ENCODE data around the gene TTC33.

Gene TTC33

DNA sequence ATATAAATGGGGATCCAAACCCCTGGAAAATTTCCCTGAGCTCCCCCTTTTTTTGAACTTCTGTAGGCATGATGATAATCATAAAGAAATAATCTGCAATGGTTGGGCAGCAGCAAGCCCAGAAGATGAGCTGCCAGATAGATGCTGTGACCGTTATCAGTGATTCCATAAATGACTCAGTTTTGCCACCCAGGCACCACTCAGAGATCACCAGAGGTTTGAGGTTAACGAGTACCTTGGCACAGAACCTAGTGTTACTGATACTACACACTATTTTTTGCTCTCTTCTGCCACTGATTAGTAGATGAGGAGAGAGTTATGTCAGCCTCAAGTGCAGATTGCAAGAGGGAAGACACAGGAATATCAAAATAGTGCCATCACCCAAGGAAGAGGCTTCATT lies 275.4 kb downstream of the TTC33 start:
- Histone ChIP-seq H3K79me2 (ENCODE audit: insufficient read depth, low read length) (no peaks in the 10 kb centered on the region), H3K4me1 (ENCODE audit: insufficient read depth, low read length, poor library complexity, severe bottlenecking) (peaks cover 14% of the 10 kb centered on the region), H3K9ac (ENCODE audit: low read depth, low read length, poor library complexity, severe bottlenecking) (no peak overlapping the region), H3K4me2 (ENCODE audit: low read depth, low read length, poor library complexity, severe bottlenecking) (no peak overlapping the region), H3K27me3 (ENCODE audit: insufficient read depth, low read length, poor library complexity, severe bottlenecking) (no peaks in the 10 kb centered on the region), H3K9me3 (ENCODE audit: insufficient read depth, low read depth, low read length) (no peaks in the 10 kb centered on the region), H3F3A (ENCODE audit: low read depth) (no peaks in the 10 kb centered on the region), H3K36me3 (ENCODE audit: insufficient read depth, low read length) (no peaks in the 10 kb centered on the region), H2AFZ (ENCODE audit: low read length) (no peak overlapping the region), H3K4me3 (ENCODE audit: low read length, poor library complexity, severe bottlenecking) (no peak overlapping the region), H4K20me1 (ENCODE audit: insufficient read depth, low read length, poor library complexity, severe bottlenecking) (no peaks in the 10 kb centered on the region), H3K9me2 (replicated peaks; ENCODE audit: low read depth, low read length) (no peaks in the 10 kb centered on the region)
- TF ChIP-seq EZH2phosphoT487 (IDR thresholded peaks at IDR 0.05; ENCODE audit: borderline replicate concordance): no peak
- TF ChIP-seq, protein P1, sequence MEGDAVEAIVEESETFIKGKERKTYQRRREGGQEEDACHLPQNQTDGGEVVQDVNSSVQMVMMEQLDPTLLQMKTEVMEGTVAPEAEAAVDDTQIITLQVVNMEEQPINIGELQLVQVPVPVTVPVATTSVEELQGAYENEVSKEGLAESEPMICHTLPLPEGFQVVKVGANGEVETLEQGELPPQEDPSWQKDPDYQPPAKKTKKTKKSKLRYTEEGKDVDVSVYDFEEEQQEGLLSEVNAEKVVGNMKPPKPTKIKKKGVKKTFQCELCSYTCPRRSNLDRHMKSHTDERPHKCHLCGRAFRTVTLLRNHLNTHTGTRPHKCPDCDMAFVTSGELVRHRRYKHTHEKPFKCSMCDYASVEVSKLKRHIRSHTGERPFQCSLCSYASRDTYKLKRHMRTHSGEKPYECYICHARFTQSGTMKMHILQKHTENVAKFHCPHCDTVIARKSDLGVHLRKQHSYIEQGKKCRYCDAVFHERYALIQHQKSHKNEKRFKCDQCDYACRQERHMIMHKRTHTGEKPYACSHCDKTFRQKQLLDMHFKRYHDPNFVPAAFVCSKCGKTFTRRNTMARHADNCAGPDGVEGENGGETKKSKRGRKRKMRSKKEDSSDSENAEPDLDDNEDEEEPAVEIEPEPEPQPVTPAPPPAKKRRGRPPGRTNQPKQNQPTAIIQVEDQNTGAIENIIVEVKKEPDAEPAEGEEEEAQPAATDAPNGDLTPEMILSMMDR (conservative IDR thresholded peaks at IDR 0.05; ENCODE audit: low read length): no peak

DNA sequence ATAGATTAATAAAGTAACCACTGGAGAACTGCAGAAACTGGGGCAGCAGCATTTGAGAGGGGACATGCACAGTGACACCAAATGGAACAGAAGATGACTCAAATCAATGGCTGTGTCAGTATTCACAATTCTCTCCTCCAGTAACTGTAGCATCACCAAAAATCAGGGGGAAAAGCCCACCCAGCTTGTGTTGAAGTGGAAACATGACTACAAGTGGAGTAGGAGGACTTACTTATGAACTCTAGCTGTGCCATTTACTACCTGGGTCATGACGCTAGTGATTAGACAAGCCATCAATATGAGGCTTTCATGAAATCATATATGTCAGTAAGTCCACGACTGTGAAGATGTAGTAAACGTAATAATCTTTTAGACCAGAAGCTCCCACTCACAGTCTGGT lies 275.8 kb downstream of the TTC33 start:
- Histone ChIP-seq H3K4me2 (ENCODE audit: low read depth, low read length, poor library complexity, severe bottlenecking) (no peak overlapping the region), H4K20me1 (ENCODE audit: insufficient read depth, low read length, poor library complexity, severe bottlenecking) (no peaks in the 10 kb centered on the region), H3K9ac (ENCODE audit: low read depth, low read length, poor library complexity, severe bottlenecking) (no peak overlapping the region), H3F3A (ENCODE audit: low read depth) (no peaks in the 10 kb centered on the region), H3K27me3 (ENCODE audit: insufficient read depth, low read length, poor library complexity, severe bottlenecking) (no peaks in the 10 kb centered on the region), H2AFZ (ENCODE audit: low read length) (no peak overlapping the region), H3K36me3 (ENCODE audit: insufficient read depth, low read length) (no peaks in the 10 kb centered on the region), H3K4me3 (ENCODE audit: low read length, poor library complexity, severe bottlenecking) (no peak overlapping the region), H3K4me1 (ENCODE audit: insufficient read depth, low read length, poor library complexity, severe bottlenecking) (peaks cover 10% of the 10 kb centered on the region), H3K9me3 (ENCODE audit: insufficient read depth, low read depth, low read length) (no peaks in the 10 kb centered on the region), H3K9me2 (replicated peaks; ENCODE audit: low read depth, low read length) (no peaks in the 10 kb centered on the region), H3K79me2 (ENCODE audit: insufficient read depth, low read length) (no peaks in the 10 kb centered on the region)
- TF ChIP-seq, protein P1 (conservative IDR thresholded peaks at IDR 0.05; ENCODE audit: low read length): no peak
- TF ChIP-seq EZH2phosphoT487 (IDR thresholded peaks at IDR 0.05; ENCODE audit: borderline replicate concordance): no peak

DNA sequence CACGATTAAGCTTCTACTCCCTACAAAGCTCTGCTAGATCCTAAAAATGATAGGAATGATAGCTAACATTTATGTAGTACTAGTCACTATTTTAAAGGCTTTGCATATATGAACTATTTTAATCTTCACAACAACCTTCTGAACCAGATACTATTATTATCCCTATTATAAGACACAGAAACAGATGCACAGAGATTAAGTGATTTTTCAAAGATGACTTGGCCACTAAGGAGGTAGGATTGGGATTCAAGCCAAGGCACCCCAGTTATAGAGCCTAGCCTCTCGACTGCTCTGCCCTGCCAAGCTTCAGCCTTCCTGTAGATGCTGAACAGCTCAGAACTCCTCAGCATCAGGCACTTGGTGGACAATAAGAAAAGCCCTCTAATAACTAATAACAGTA lies 277.0 kb downstream of the TTC33 start:
- Histone ChIP-seq H2AFZ (ENCODE audit: low read length) (no peak overlapping the region), H3F3A (ENCODE audit: low read depth) (no peaks in the 10 kb centered on the region), H3K9me3 (ENCODE audit: insufficient read depth, low read depth, low read length) (no peaks in the 10 kb centered on the region), H3K79me2 (ENCODE audit: insufficient read depth, low read length) (no peaks in the 10 kb centered on the region), H3K4me3 (ENCODE audit: low read length, poor library complexity, severe bottlenecking) (no peak overlapping the region), H3K4me1 (ENCODE audit: insufficient read depth, low read length, poor library complexity, severe bottlenecking) (peaks cover 5% of the 10 kb centered on the region), H3K9ac (ENCODE audit: low read depth, low read length, poor library complexity, severe bottlenecking) (no peak overlapping the region), H4K20me1 (ENCODE audit: insufficient read depth, low read length, poor library complexity, severe bottlenecking) (no peaks in the 10 kb centered on the region), H3K4me2 (ENCODE audit: low read depth, low read length, poor library complexity, severe bottlenecking) (no peak overlapping the region), H3K27me3 (ENCODE audit: insufficient read depth, low read length, poor library complexity, severe bottlenecking) (no peaks in the 10 kb centered on the region), H3K36me3 (ENCODE audit: insufficient read depth, low read length) (no peaks in the 10 kb centered on the region), H3K9me2 (replicated peaks; ENCODE audit: low read depth, low read length) (no peaks in the 10 kb centered on the region)
- TF ChIP-seq EZH2phosphoT487 (IDR thresholded peaks at IDR 0.05; ENCODE audit: borderline replicate concordance): no peak
- TF ChIP-seq, protein P1 (conservative IDR thresholded peaks at IDR 0.05; ENCODE audit: low read length): no peak
